ENCODE data around the gene WDR26. TPM values are rescaled to one million over a fixed set of nuclear protein-coding genes. Genes with fewer than 3 reads are reported as not detected.

WDR26 gene
- total RNA-seq, 3 donors from 2014 or later, result 64.4 to 86.3 (median 67.4) TPM

DNA sequence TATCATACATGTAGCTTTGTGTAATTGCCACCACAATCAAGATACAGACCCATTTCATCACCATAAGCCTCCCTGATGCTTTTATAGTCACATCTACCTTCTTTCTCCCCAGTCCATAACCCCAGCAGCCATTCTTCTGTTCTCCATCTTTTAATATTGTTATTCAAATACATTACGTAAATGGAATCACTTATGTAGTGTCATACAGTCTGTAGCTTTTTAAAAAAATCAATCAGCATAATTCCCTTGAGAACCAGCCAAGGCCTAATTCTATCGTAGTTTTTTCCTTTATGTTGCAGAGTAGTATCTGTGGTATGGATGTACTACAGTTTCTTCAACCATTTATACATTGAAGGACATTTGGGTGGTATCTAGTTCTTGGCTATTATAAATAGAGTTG is 31.6 kb upstream of the WDR26 start:
- Histone ChIP-seq H3K9me3 (no peaks in the 10 kb centered on the region), H3K4me1 (ENCODE audit: low read depth) (no peaks in the 10 kb centered on the region), H3K36me3 (ENCODE audit: low read depth) (no peaks in the 10 kb centered on the region), H3K4me3 (no peak overlapping the region)
- TF ChIP-seq, protein P1, sequence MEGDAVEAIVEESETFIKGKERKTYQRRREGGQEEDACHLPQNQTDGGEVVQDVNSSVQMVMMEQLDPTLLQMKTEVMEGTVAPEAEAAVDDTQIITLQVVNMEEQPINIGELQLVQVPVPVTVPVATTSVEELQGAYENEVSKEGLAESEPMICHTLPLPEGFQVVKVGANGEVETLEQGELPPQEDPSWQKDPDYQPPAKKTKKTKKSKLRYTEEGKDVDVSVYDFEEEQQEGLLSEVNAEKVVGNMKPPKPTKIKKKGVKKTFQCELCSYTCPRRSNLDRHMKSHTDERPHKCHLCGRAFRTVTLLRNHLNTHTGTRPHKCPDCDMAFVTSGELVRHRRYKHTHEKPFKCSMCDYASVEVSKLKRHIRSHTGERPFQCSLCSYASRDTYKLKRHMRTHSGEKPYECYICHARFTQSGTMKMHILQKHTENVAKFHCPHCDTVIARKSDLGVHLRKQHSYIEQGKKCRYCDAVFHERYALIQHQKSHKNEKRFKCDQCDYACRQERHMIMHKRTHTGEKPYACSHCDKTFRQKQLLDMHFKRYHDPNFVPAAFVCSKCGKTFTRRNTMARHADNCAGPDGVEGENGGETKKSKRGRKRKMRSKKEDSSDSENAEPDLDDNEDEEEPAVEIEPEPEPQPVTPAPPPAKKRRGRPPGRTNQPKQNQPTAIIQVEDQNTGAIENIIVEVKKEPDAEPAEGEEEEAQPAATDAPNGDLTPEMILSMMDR (IDR thresholded peaks at IDR 0.05), result no peak
- DNase-seq (no peak), ATAC-seq (no peak)
- intact Hi-C loops (cut with DNase I, micrococcal nuclease), result no loop called here

DNA sequence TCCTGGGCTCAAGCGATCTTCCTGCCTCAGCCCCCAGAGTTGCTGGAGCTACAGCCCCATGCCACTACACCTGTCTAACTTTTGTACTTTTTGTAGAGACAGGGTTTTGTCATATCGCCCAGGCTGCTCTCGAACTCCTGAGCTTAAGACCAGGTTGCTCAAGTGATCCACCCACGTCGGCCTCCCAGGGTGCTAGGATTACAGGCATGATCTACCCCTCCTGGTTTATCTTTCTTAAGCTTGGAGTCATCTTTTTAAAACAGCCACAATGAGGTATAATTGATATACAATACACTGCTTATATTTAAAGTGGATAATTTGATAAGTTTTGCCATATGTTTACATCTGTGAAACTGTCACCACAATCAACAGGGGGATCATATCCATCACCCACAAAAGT is 25.4 kb upstream of the WDR26 start:
- no peak for ATAC-seq
- Histone ChIP-seq H3K9me3 (no peaks in the 10 kb centered on the region), H3K4me1 (ENCODE audit: low read depth) (peaks cover 27% of the 10 kb centered on the region), H3K36me3 (ENCODE audit: low read depth) (no peaks in the 10 kb centered on the region), H3K4me3 (no peak overlapping the region)
- DNase-seq, result no peak
- TF ChIP-seq, protein P1 (IDR thresholded peaks at IDR 0.05), result no peak
- intact Hi-C loops (cut with DNase I, micrococcal nuclease), result no loop called here

DNA sequence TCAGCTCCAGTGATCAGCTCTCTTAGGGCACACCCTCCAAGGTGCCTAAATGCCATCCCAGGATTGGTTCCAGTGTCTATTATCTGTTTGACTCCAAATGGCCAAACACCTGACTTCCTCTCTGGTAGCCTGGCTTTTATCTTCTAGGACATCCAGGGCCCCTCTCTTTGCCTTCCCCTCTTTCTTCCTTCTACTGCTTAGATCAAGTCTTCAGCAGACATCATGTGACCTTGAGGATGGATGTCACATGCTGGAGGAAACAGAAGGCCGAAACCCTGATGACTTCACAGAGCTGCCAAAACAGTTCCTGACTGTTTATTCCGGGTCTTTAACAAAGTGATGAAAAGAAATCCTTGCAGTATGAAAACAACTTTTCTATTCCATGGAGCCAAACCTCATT is 24.4 kb upstream of the WDR26 start:
- intact Hi-C loops (cut with DNase I, micrococcal nuclease), result no loop called here
- TF ChIP-seq, protein P1 (IDR thresholded peaks at IDR 0.05), result no peak
- Histone ChIP-seq H3K4me1 (ENCODE audit: low read depth) (peaks cover 27% of the 10 kb centered on the region), H3K4me3 (no peak overlapping the region), H3K9me3 (no peaks in the 10 kb centered on the region), H3K36me3 (ENCODE audit: low read depth) (no peaks in the 10 kb centered on the region)
- DNase-seq (no peak), ATAC-seq (no peak)

DNA sequence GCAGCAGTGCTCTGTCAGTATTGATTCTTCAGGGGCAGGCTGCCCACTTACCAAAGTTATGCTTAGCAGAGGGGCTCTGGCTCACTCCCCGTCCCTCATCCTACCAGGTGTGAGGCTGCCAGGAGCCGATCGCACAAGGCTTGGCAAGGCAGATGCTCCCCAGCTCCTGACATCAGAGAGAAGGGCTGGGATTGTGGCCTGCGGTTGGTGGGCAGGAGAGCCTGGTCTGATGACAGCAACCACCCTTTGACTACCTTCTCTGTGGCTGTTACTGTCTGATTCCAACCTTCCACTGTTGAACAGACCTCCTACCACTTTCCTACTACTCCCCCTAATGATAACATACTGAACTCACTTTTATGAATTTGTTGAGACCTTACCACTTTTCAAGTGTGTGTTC is 23.7 kb upstream of the WDR26 start:
- Histone ChIP-seq H3K9me3 (no peaks in the 10 kb centered on the region), H3K36me3 (ENCODE audit: low read depth) (no peaks in the 10 kb centered on the region), H3K4me1 (ENCODE audit: low read depth) (peaks cover 27% of the 10 kb centered on the region), H3K4me3 (no peak overlapping the region)
- TF ChIP-seq, protein P1 (IDR thresholded peaks at IDR 0.05), result no peak
- no peak for ATAC-seq
- intact Hi-C loops (cut with DNase I, micrococcal nuclease), result no loop called here
- DNase-seq, result no peak

DNA sequence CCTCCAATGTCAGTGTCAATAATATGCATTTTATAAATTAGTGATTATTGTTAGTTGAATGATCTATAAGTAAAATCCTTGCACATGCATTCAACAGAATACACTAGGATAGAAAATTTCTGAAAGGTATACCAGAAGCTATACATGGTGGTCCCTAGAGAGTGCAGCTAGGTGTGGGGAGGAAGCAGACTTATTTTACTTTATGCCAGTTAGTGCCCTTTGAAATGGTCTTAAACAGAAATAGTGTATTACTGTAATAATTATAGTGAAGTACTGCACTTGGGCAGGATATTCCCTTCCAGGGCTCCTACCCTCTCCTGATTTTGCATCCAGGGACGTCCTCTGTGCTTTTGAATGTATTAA is 23.2 kb upstream of the WDR26 start:
- no peak for DNase-seq
- Histone ChIP-seq H3K4me1 (ENCODE audit: low read depth) (peaks cover 27% of the 10 kb centered on the region), H3K9me3 (no peaks in the 10 kb centered on the region), H3K4me3 (no peak overlapping the region), H3K36me3 (ENCODE audit: low read depth) (no peaks in the 10 kb centered on the region)
- TF ChIP-seq, protein P1 (IDR thresholded peaks at IDR 0.05), result no peak
- intact Hi-C loops (cut with DNase I, micrococcal nuclease), result no loop called here
- ATAC-seq, result no peak

DNA sequence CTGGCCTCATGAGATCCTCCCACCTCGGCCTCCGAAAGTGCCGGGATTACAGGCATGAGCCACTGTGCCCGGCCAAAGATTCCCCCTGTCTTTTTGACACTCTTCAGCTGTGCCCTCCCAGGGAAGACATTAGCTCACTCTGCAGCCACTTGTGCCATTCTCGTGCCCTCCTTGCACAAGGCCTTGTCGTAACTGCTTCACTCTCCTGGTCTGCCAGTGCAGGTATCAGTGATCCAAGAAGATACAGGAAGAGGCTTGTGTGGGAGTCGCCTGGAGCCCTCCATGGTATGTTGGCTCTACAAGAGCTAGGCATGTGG is 22.0 kb upstream of the WDR26 start:
- no peaks in the 10 kb centered on the region for H3K36me3 ChIP-seq (ENCODE audit: low read depth)
- no peaks in the 10 kb centered on the region for H3K9me3 ChIP-seq
- intact Hi-C loops (cut with DNase I, micrococcal nuclease), result no loop called here
- ATAC-seq (no peak), DNase-seq (no peak)
- H3K4me3 ChIP-seq, result no peak overlapping the region
- peaks cover 27% of the 10 kb centered on the region for H3K4me1 ChIP-seq (ENCODE audit: low read depth)
- TF ChIP-seq, protein P1 (IDR thresholded peaks at IDR 0.05), result no peak

Measured in mucosa of descending colon (tissue), 3 donors.